Activated naive CD4-positive, alpha-beta T cell (primary cell): ENCODE results near the gene THSD4.
"Not testable (repeated sequence)": the region's sequence is repeated elsewhere in the genome, so short reads cannot be mapped to it uniquely, and the experiment has no call there.

Source experiments
- DNase-seq, 4 experiments: peaks; one replicate each; lab custom pipeline; 2025; lab: John Stamatoyannopoulos, UW

Gene THSD4

GRCh38 chr15:71124937-71125790, 9.9 kb downstream of the THSD4 start:
- DNase-seq: no peak

GRCh38 chr15:71125831-71126450, 10.7 kb downstream of the THSD4 start:
- DNase-seq: no peak

GRCh38 chr15:71127083-71127482, 11.8 kb downstream of the THSD4 start:
- no peak for DNase-seq

GRCh38 chr15:71128159-71128558, 12.9 kb downstream of the THSD4 start:
- DNase-seq: not testable (repeated sequence)

- DNase-seq: no peak
These were observed 13.8 kb downstream of the THSD4 start for GRCh38 chr15:71128939-71129562.

GRCh38 chr15:71129669-71130068, 14.4 kb downstream of the THSD4 start:
- DNase-seq: no peak

- DNase-seq: no peak
These were observed 16.5 kb downstream of the THSD4 start for GRCh38 chr15:71131601-71132362.

- DNase-seq: no peak
These were observed 18.6 kb downstream of the THSD4 start for GRCh38 chr15:71133747-71134472.

GRCh38 chr15:71136159-71136783, 21.0 kb downstream of the THSD4 start:
- no peak for DNase-seq

- DNase-seq: no peak
These were observed 21.7 kb downstream of the THSD4 start for GRCh38 chr15:71136793-71137518.

GRCh38 chr15:71138473-71138872, 23.2 kb downstream of the THSD4 start:
- DNase-seq: no peak

GRCh38 chr15:71139241-71139640, 24.0 kb downstream of the THSD4 start:
- DNase-seq: no peak

GRCh38 chr15:71141572-71141971, 26.3 kb downstream of the THSD4 start:
- no peak for DNase-seq

GRCh38 chr15:71142780-71143179, 27.5 kb downstream of the THSD4 start:
- DNase-seq: no peak

GRCh38 chr15:71143373-71144310, 28.4 kb downstream of the THSD4 start:
- no peak for DNase-seq

- no peak for DNase-seq
These were observed 30.4 kb downstream of the THSD4 start for GRCh38 chr15:71145648-71146047.

- DNase-seq: no peak
These were observed 31.3 kb downstream of the THSD4 start for GRCh38 chr15:71146580-71146982.

- DNase-seq: no peak
These were observed 32.8 kb downstream of the THSD4 start for GRCh38 chr15:71148048-71148447.
